Measurements from ENCODE around the gene SNAPIN. TPM values are rescaled to one million over a fixed set of nuclear protein-coding genes. Genes with fewer than 3 reads are reported as not detected.
A peak's percentile ranks its signal among the peaks of the same experiment; 100 is the strongest.

SNAPIN gene
- total RNA-seq, 2 donors from 2014 or later, result 23.5 to 25.5 TPM

DNA sequence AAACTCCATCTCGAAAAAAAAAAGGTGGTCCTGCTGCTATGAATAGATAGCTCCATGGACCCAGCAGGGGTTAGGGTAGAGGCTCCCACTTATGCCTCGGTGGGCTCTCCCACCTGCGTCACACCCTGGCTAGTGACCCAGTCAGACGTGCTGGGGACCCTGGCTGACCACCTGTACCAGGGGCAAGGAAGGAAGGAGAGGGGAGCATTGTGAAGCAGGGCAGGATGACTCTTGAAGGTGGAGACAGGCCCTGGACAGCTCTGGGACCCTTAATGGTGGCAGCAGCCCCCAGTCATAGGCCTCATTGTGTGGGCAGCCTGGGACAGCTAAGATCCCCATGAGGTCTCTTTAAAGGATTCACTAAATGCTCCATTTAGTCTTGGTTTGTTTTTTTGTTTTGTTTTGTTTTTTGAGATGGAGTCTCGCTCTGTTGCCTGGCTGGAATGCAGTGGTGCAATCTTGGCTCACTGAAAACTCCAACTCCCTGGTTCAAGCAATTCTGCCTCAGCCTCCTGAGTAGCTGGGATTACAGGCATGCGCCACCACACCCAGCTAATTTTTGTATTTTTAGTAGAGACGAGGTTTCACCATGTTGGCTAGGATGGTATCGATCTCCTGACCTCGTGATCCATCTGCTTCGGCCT is 10.4 kb upstream of the SNAPIN start:
- Histone ChIP-seq H3K27ac (ENCODE audit: low read depth, low read length) (no peak overlapping the region), H3K4me1 (ENCODE audit: control insufficient read depth, insufficient read depth, low read length) (peaks cover 10% of the 10 kb centered on the region), H3K9me3 (ENCODE audit: control insufficient read depth, low read length) (no peaks in the 10 kb centered on the region), H3K9ac (ENCODE audit: extremely low read depth, low read length, poor library complexity, severe bottlenecking) (no peak overlapping the region), H3K27me3 (ENCODE audit: control insufficient read depth, insufficient read depth, low read length, poor library complexity, severe bottlenecking) (no peaks in the 10 kb centered on the region), H3K36me3 (ENCODE audit: control insufficient read depth, insufficient read depth, low read length) (peaks cover 38% of the 10 kb centered on the region), H3K4me3 (ENCODE audit: low read length) (no peak overlapping the region)
- 86 to 94% methylated on average over 3 to 10 of the region's 10 CpGs for WGBS, 2 experiments (ENCODE audit: insufficient coverage in 1 of 2, insufficient read length in 1 of 2)
- TF ChIP-seq, protein P1, sequence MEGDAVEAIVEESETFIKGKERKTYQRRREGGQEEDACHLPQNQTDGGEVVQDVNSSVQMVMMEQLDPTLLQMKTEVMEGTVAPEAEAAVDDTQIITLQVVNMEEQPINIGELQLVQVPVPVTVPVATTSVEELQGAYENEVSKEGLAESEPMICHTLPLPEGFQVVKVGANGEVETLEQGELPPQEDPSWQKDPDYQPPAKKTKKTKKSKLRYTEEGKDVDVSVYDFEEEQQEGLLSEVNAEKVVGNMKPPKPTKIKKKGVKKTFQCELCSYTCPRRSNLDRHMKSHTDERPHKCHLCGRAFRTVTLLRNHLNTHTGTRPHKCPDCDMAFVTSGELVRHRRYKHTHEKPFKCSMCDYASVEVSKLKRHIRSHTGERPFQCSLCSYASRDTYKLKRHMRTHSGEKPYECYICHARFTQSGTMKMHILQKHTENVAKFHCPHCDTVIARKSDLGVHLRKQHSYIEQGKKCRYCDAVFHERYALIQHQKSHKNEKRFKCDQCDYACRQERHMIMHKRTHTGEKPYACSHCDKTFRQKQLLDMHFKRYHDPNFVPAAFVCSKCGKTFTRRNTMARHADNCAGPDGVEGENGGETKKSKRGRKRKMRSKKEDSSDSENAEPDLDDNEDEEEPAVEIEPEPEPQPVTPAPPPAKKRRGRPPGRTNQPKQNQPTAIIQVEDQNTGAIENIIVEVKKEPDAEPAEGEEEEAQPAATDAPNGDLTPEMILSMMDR (conservative IDR thresholded peaks at IDR 0.05), result no peak
- H3K27ac Mint-ChIP-seq, result peak overlapping the region; percentile 52
- no peak for DNase-seq
- H3K36me3 Mint-ChIP-seq (ENCODE audit: low read depth), result peaks cover 34% of the 10 kb centered on the region
- peaks cover 3% of the 10 kb centered on the region for H3K27me3 Mint-ChIP-seq (ENCODE audit: insufficient read depth)
- no peaks in the 10 kb centered on the region for H3K9me3 Mint-ChIP-seq
- H3K4me1 Mint-ChIP-seq, result peaks cover 14% of the 10 kb centered on the region
- no peak overlapping the region for H3K4me3 Mint-ChIP-seq

DNA sequence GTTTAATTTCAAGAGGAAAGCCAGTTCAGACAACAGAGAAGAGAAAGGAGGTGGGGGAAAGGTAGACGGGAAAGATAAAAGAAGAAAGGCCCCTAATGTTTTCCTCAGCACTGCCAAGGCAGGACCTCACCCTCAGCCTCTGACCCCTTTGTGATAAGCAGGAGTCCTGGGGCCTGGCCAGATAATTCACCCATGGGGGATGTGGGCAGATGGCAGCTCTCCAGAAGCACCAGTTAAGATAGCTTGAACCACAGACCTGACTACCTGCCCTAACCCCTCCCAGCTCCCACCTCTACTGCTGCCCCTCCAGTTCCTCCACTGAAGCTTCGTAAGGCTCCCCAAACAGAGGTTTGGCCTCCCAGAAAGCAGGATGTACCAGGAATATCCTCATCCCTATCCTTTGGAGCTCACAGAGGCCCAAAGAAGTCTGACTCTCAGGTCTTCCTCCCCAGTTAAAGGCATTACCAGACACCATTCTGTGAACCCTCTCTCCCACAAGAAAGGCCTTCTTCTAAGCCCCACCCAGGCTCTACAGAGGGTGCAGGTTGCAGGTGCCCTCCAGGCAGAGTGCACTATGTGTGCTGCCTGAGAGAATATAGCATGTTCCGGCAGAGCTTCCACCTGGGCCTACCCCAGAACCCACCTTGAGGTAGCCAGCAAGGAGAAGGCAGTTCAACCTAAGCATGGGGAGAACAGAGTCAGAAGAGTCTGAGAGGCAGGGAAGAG is 9.2 kb upstream of the SNAPIN start:
- H3K36me3 Mint-ChIP-seq (ENCODE audit: low read depth), result peaks cover 22% of the 10 kb centered on the region
- Histone ChIP-seq H3K9me3 (ENCODE audit: control insufficient read depth, low read length) (no peaks in the 10 kb centered on the region), H3K9ac (ENCODE audit: extremely low read depth, low read length, poor library complexity, severe bottlenecking) (no peak overlapping the region), H3K27ac (ENCODE audit: low read depth, low read length) (no peak overlapping the region), H3K27me3 (ENCODE audit: control insufficient read depth, insufficient read depth, low read length, poor library complexity, severe bottlenecking) (no peaks in the 10 kb centered on the region), H3K36me3 (ENCODE audit: control insufficient read depth, insufficient read depth, low read length) (peaks cover 26% of the 10 kb centered on the region), H3K4me1 (ENCODE audit: control insufficient read depth, insufficient read depth, low read length) (peaks cover 10% of the 10 kb centered on the region), H3K4me3 (ENCODE audit: low read length) (no peak overlapping the region)
- H3K4me3 Mint-ChIP-seq, result no peak overlapping the region
- H3K27ac Mint-ChIP-seq, result peak overlapping the region; percentile 64
- DNase-seq, result peak; percentile 60
- H3K27me3 Mint-ChIP-seq (ENCODE audit: insufficient read depth), result peaks cover 7% of the 10 kb centered on the region
- WGBS, 2 experiments (ENCODE audit: insufficient coverage in 1 of 2, insufficient read length in 1 of 2), result 52 to 92% methylated on average over 2 to 3 of the region's 3 CpGs
- TF ChIP-seq, protein P1 (conservative IDR thresholded peaks at IDR 0.05), result no peak
- no peaks in the 10 kb centered on the region for H3K9me3 Mint-ChIP-seq
- H3K4me1 Mint-ChIP-seq, result peaks cover 14% of the 10 kb centered on the region

DNA sequence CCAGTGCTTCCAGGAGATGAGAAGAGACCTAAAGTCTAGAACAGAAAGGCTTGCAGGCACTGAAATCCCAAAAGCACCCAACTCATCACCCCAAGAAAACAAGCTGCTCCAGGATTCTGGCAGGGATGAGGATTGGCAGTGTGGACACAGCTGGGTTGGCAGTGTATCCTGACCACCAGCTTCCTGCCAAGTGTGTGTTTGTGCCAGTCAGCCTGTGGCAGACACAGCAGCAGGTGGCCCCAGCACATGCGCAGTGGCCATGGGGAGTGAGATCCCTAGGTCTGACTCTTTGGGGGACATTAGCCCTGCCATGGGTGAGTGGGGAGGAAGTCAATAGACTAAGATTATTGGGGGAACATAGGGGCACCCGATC is 8.7 kb upstream of the SNAPIN start:
- WGBS, 2 experiments (ENCODE audit: insufficient coverage in 1 of 2, insufficient read length in 1 of 2), result 95 to 100% methylated on average over 1 to 2 of the region's 2 CpGs
- Histone ChIP-seq H3K27me3 (ENCODE audit: control insufficient read depth, insufficient read depth, low read length, poor library complexity, severe bottlenecking) (no peaks in the 10 kb centered on the region), H3K9ac (ENCODE audit: extremely low read depth, low read length, poor library complexity, severe bottlenecking) (no peak overlapping the region), H3K4me3 (ENCODE audit: low read length) (no peak overlapping the region), H3K4me1 (ENCODE audit: control insufficient read depth, insufficient read depth, low read length) (peaks cover 10% of the 10 kb centered on the region), H3K36me3 (ENCODE audit: control insufficient read depth, insufficient read depth, low read length) (peaks cover 21% of the 10 kb centered on the region), H3K27ac (ENCODE audit: low read depth, low read length) (no peak overlapping the region), H3K9me3 (ENCODE audit: control insufficient read depth, low read length) (no peaks in the 10 kb centered on the region)
- Mint-ChIP-seq H3K9me3 (no peaks in the 10 kb centered on the region), H3K4me3 (no peak overlapping the region), H3K27ac (peak overlapping the region; percentile 64), H3K27me3 (ENCODE audit: insufficient read depth) (peaks cover 7% of the 10 kb centered on the region), H3K36me3 (ENCODE audit: low read depth) (peaks cover 18% of the 10 kb centered on the region), H3K4me1 (peaks cover 14% of the 10 kb centered on the region)
- TF ChIP-seq, protein P1 (conservative IDR thresholded peaks at IDR 0.05), result no peak
- no peak for DNase-seq
